Measurements from ENCODE around the gene LDLRAD3. TPM values are rescaled to one million over a fixed set of nuclear protein-coding genes. Genes with fewer than 3 reads are reported as not detected.

Gene LDLRAD3
- total RNA-seq, 1 donor from 2014 or later: 39.1 TPM

DNA sequence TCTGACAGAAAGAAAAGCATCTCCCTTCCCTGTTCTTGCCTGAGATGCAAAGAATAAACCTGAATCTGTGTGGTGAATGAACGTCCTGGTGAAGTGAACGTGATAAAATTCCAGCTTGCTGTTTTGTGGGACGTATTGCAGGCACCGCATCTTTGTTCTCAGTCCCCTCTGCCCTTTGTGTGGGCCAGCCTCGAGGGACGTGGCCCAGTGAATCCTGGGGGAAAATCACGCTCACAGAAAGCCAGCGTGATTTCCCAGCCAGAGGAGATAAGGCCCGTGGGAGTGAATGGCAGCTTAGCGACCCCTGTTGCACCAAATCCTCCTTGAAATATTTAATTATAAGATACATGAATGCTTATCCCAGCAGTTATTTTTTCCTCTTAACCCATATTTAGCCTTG, 216.2 kb downstream of the LDLRAD3 start:
- TF ChIP-seq, protein P1, sequence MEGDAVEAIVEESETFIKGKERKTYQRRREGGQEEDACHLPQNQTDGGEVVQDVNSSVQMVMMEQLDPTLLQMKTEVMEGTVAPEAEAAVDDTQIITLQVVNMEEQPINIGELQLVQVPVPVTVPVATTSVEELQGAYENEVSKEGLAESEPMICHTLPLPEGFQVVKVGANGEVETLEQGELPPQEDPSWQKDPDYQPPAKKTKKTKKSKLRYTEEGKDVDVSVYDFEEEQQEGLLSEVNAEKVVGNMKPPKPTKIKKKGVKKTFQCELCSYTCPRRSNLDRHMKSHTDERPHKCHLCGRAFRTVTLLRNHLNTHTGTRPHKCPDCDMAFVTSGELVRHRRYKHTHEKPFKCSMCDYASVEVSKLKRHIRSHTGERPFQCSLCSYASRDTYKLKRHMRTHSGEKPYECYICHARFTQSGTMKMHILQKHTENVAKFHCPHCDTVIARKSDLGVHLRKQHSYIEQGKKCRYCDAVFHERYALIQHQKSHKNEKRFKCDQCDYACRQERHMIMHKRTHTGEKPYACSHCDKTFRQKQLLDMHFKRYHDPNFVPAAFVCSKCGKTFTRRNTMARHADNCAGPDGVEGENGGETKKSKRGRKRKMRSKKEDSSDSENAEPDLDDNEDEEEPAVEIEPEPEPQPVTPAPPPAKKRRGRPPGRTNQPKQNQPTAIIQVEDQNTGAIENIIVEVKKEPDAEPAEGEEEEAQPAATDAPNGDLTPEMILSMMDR (IDR thresholded peaks at IDR 0.05; ENCODE audit: unreplicated experiment): no peak
- Mint-ChIP-seq H3K4me1 (peaks cover 81% of the 10 kb centered on the region), H3K36me3 (no peaks in the 10 kb centered on the region), H3K4me3 (no peak overlapping the region), H3K27me3 (ENCODE audit: low read depth) (no peaks in the 10 kb centered on the region), H3K27ac (peak overlapping the region; percentile 86), H3K9me3 (no peaks in the 10 kb centered on the region)
- DNase-seq (ENCODE audit: low spot score in 2 of 2, unreplicated experiment in 2 of 2): no peak

DNA sequence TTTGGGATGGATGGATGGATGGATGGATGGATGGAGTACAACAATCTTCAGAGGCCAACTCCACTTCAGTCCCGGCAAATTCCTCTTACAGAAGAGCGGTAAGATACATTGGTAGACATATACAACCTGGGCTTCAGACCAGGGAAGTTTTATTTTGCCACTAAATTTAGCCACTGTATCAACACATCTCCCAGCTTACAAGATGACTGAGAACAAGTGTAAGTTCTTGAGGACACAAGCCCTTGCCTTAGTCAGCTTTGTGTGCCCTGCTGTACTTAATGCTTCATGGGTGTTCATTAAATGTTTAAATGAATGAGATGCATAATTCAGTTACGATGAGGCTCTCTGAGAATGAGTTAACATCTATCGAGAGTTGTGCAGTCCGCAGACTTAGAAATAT, 217.7 kb downstream of the LDLRAD3 start:
- Mint-ChIP-seq H3K27ac (peak overlapping the region; percentile 84), H3K4me1 (peaks cover 79% of the 10 kb centered on the region), H3K4me3 (no peak overlapping the region), H3K27me3 (ENCODE audit: low read depth) (no peaks in the 10 kb centered on the region), H3K9me3 (no peaks in the 10 kb centered on the region), H3K36me3 (no peaks in the 10 kb centered on the region)
- TF ChIP-seq, protein P1 (IDR thresholded peaks at IDR 0.05; ENCODE audit: unreplicated experiment): no peak
- DNase-seq (ENCODE audit: low spot score in 2 of 2, unreplicated experiment in 2 of 2): no peak

DNA sequence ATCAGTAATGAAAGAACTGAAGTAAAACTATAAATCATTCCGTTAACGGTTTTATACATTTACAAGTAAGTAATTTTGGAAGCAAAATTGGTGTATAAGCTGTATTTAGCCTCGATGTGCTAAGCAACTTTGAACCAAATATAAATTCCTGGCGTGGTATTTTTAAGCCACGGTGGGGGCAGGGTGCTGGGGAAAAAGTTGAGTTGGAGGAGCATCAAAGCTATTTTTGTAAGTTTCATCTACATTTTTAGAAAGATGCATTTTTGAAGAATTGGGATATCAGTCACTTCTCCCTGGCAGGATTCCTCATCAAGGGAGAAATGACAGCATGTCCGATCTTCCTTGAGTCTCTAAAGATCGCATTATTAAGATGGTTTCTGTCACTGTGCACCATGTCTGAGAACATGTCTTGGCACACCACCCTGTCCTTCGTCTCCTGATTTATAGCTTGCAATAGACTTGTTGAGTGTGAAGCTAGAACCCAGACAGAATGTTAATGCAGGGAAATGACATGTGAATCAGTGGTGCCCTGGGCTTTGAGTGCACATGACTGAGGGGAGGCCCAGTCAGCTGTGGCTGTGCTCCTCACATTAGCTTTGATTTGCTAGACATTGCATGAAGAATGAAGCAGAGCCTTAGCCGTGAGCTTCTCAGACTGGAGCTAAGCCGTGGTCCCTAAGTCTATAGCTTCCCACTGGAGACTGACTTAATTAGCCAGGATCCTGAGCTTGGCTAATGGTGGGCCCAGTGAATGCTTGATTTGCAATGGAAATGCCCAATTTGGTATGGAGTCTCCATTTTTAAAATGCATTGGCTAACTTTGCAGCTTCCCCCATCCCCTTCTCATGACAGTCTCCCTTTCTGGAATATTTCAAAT, 218.4 kb downstream of the LDLRAD3 start:
- no peak for DNase-seq (ENCODE audit: low spot score in 2 of 2, unreplicated experiment in 2 of 2)
- Mint-ChIP-seq H3K4me3 (no peak overlapping the region), H3K36me3 (no peaks in the 10 kb centered on the region), H3K4me1 (peaks cover 78% of the 10 kb centered on the region), H3K27ac (peak overlapping the region; percentile 84), H3K27me3 (ENCODE audit: low read depth) (no peaks in the 10 kb centered on the region), H3K9me3 (no peaks in the 10 kb centered on the region)
- TF ChIP-seq, protein P1 (IDR thresholded peaks at IDR 0.05; ENCODE audit: unreplicated experiment): no peak

DNA sequence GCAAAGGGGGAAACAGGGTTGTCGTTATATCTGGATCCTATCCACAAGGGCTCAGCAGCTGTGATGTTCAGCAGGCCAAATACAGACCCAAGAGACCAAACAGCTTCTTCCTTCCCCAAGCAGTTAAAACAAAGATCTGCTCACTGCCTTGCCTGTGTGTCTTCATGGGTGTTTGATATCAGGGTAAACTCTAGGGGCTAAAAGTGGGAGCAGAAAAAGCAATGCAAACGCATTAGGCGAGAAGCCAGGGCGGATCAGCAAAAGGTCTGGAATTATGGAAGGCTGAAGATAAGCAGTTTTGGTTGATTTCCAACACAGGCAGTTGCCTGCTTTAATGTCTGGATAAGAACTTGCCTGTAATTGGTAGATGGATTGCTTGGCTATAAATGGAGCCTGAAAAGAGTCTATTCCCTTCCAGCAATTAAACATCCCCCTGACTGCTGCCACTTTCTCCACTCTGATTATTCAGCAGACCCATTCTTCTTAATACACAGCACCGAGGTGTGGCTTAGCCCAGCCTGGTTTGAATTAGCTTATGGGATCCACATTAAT, 219.1 kb downstream of the LDLRAD3 start:
- TF ChIP-seq, protein P1 (IDR thresholded peaks at IDR 0.05; ENCODE audit: unreplicated experiment): no peak
- peaks cover 1% of the 10 kb centered on the region for H3K36me3 Mint-ChIP-seq
- peaks cover 78% of the 10 kb centered on the region for H3K4me1 Mint-ChIP-seq
- H3K4me3 Mint-ChIP-seq: peak overlapping the region; percentile 8
- H3K27me3 Mint-ChIP-seq (ENCODE audit: low read depth): no peaks in the 10 kb centered on the region
- peak in 1 of 2 experiments; percentile 48 for DNase-seq (ENCODE audit: low spot score in 2 of 2, unreplicated experiment in 2 of 2)
- peak overlapping the region; percentile 84 for H3K27ac Mint-ChIP-seq
- H3K9me3 Mint-ChIP-seq: no peaks in the 10 kb centered on the region

DNA sequence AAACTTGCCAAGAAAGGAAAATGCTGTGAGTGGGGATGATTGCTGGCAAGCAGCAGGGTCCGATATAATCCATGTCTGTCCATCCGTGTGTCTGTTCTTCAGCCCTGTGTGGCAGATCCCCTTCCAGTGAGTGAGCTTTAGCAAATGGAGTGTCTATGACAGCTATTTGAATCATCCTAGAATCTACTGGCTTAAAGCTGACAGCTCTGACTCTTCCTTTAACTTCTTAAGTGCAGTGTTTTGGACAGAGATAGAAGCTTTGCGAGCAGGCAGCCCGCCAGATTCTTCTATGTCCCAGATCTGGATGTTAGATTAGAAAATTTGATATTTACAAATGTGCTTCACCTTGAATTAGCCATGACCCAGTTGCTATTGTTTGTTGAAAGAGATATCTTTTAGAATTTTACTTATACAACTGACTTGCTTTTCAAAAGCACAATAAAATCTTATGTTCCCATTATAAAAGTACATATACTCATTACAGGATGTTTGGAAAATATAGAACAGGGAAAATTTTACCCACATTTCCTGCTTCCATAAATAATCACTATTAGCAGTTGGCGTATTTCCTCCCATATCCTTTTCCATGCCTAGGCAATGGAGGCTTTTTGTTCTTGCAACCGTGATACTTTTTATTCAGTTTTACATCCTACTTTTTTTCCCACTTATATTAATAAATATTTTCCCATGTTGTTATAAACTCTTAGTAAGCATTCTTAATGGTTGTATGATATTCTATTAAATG, 220.8 kb downstream of the LDLRAD3 start:
- TF ChIP-seq, protein P1 (IDR thresholded peaks at IDR 0.05; ENCODE audit: unreplicated experiment): no peak
- Mint-ChIP-seq H3K36me3 (peaks cover 7% of the 10 kb centered on the region), H3K27ac (peak overlapping the region; percentile 90), H3K9me3 (no peaks in the 10 kb centered on the region), H3K4me1 (peaks cover 92% of the 10 kb centered on the region), H3K4me3 (peak overlapping the region; percentile 1), H3K27me3 (ENCODE audit: low read depth) (no peaks in the 10 kb centered on the region)
- no peak for DNase-seq (ENCODE audit: low spot score in 2 of 2, unreplicated experiment in 2 of 2)
